ENCODE data around the gene KRTAP5-5. TPM values are rescaled to one million over a fixed set of nuclear protein-coding genes. Genes with fewer than 3 reads are reported as not detected.
"Not testable (repeated sequence)": the region's sequence is repeated elsewhere in the genome, so short reads cannot be mapped to it uniquely, and the experiment has no call there.

The KRTAP5-5 gene
- total RNA-seq, result not detected
- not detected for polyA plus RNA-seq (ENCODE audit: insufficient read length in 6 of 6)
- long read RNA-seq, donor 1, result 0 reads
- long read RNA-seq, donor 2, result 0 reads
- long read RNA-seq, donor 3, result 0 reads
- long read RNA-seq, donor 4, result 0 reads
- long read RNA-seq, donor 5, result 0 reads
- long read RNA-seq, donor 6, result 0 reads
- long read RNA-seq, donor 7, result 0 reads
- long read RNA-seq, donor 8, result 0 reads
- long read RNA-seq, donor 9, result 0 reads
- long read RNA-seq, donor 10, result 0 reads
- long read RNA-seq, donor 11, result 0 reads
- long read RNA-seq, donor 12, partial matches to known transcripts, result 0 of 1 reads
- long read RNA-seq, donor 12, other reads (novel, unspliced or antisense), result 0 of 1 reads

GRCh38 chr11:1629326-1630185 is at the start of gene KRTAP5-5:
Gene KRTAP5-5 (plus strand): TSS chr11:1629775. CDS start chr11:1629841, 66 bp downstream.
- Histone ChIP-seq H3K27me3 (peaks cover 0 to 65% of the 10 kb centered on the region in 2 donors), H3K9me3 (no peaks in the 10 kb centered on the region), H3K4me3 (no peak within 1 kb of the TSS), H3K27ac (no peak within 1 kb of the TSS), H3K36me3 (no peaks in the 10 kb centered on the region), H3K4me1 (peaks cover 0 to 6% of the 10 kb centered on the region in 2 donors)
- TF ChIP-seq CTCF (IDR thresholded peaks at IDR 0.05), result no peak
- ATAC-seq (no peak), DNase-seq (no peak)
- intact Hi-C loops (cut with DNase I), result no loop called here

- ATAC-seq, result no peak
Observed at GRCh38 chr11:1581976-1582375, 47.6 kb upstream of the KRTAP5-5 start.

GRCh38 chr11:1582909-1583308 is 46.7 kb upstream of the KRTAP5-5 start:
- not testable (repeated sequence) for ATAC-seq

More at GRCh38 chr11:1581976-1582375, 47.6 kb upstream of the KRTAP5-5 start:
- H3K27me3 ChIP-seq, result peaks cover 0 to 6% of the 10 kb centered on the region in 2 donors
- H3K27ac ChIP-seq, result no peak overlapping the region
- no peak for DNase-seq
- H3K4me3 ChIP-seq, result no peak overlapping the region
- intact Hi-C loops (cut with DNase I), result no loop called here
- H3K36me3 ChIP-seq, result no peaks in the 10 kb centered on the region
- peaks cover 0 to 3% of the 10 kb centered on the region in 2 donors for H3K9me3 ChIP-seq
- no peak for TF ChIP-seq CTCF (IDR thresholded peaks at IDR 0.05)
- no peaks in the 10 kb centered on the region for H3K4me1 ChIP-seq

GRCh38 chr11:1584661-1585370 is 44.8 kb upstream of the KRTAP5-5 start, which contains the start of gene KRTAP5-1:
Gene KRTAP5-1 (minus strand): TSS chr11:1585283. CDS start chr11:1585249, 34 bp downstream.
- DNase-seq; intact Hi-C loops (cut with DNase I): not testable (repeated sequence)

More at GRCh38 chr11:1582909-1583308, 46.7 kb upstream of the KRTAP5-5 start:
- H3K4me3 ChIP-seq; H3K27ac ChIP-seq; intact Hi-C loops (cut with DNase I); H3K36me3 ChIP-seq; H3K27me3 ChIP-seq; H3K9me3 ChIP-seq; DNase-seq; H3K4me1 ChIP-seq: not testable (repeated sequence)

GRCh38 chr11:1586699-1587098 is 42.9 kb upstream of the KRTAP5-5 start:
- ATAC-seq (no peak), DNase-seq (no peak)
- TF ChIP-seq CTCF (IDR thresholded peaks at IDR 0.05), result no peak
- Histone ChIP-seq H3K36me3 (no peaks in the 10 kb centered on the region), H3K27ac (no peak overlapping the region), H3K27me3 (peaks cover 0 to 13% of the 10 kb centered on the region in 2 donors), H3K4me1 (peaks cover 0 to 6% of the 10 kb centered on the region in 2 donors), H3K9me3 (no peaks in the 10 kb centered on the region), H3K4me3 (no peak overlapping the region)
- intact Hi-C loops (cut with DNase I), result no loop called here

More at GRCh38 chr11:1584661-1585370, 44.8 kb upstream of the KRTAP5-5 start, which contains the start of gene KRTAP5-1:
- not testable (repeated sequence) for H3K9me3 ChIP-seq, H3K4me3 ChIP-seq, H3K36me3 ChIP-seq, ATAC-seq, H3K27me3 ChIP-seq, H3K4me1 ChIP-seq, H3K27ac ChIP-seq

- intact Hi-C loops (cut with DNase I); H3K4me3 ChIP-seq; H3K36me3 ChIP-seq; H3K9me3 ChIP-seq; H3K4me1 ChIP-seq; DNase-seq: not testable (repeated sequence)
- Histone ChIP-seq H3K27ac (peak overlapping the region in 1 of 2 donors; percentile 57), H3K27me3 (peaks cover 0 to 28% of the 10 kb centered on the region in 2 donors)
- ATAC-seq, result peak; percentile 19
Observed at GRCh38 chr11:1589191-1589963, 40.2 kb upstream of the KRTAP5-5 start.

Data from left lung (tissue), 14 donors.